GM23248 (cell line): Measurements from ENCODE around the gene QSOX2.

Experiments
- EZH2 ChIP-seq: fragments of 200-600 bp; sonication (generic); IDR thresholded peaks from 2 replicates; pipeline ENCODE4 v1.6.1; 2018; ENCODE audit warnings: antibody characterized with exemption, mild to moderate bottlenecking; ENCODE audit not compliant: insufficient read depth, poor library complexity, severe bottlenecking
- EZH2phosphoT487 ChIP-seq: fragments of 200-600 bp; sonication (generic); IDR thresholded peaks from 2 replicates; pipeline ENCODE4 v1.6.1; 2018; ENCODE audit warnings: antibody characterized with exemption, moderate library complexity, mild to moderate bottlenecking, low read depth; ENCODE audit not compliant: insufficient read depth

DNA sequence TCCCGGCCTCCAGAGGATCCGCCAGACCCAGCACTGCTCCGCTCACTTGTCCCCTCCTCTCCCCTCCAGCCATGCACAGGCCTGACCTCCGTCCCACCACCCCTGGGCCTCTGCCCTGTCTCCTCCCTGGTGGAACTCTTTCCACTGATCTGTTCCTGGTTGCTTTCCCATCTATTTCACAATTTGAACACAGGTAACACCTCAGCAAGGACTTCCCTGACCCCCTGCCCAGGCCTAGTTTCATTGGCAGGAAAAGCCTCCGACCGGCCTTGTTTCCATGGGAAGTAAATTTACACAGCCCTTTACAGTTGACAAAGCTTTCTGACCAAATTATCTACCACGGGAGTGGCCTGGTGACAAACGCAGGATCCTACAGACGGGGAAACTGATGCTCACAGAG lies 14.8 kb downstream of the QSOX2 start:
- TF ChIP-seq EZH2, result no peak
- no peak for TF ChIP-seq EZH2phosphoT487
